NB4 (cell line): ENCODE measurements around the gene YEATS4.
"Not testable (repeated sequence)": the region's sequence is repeated elsewhere in the genome, so short reads cannot be mapped to it uniquely, and the experiment has no call there.

Experiments
- DNase-seq: peaks from one replicate; pipeline ENCODE4 v3.0.0; 2010; ENCODE audit warnings: low read depth
- H3K4me3 ChIP-seq: one replicate; pipeline ENCODE4 v1.5.1; 2011; ENCODE audit warnings: mild to moderate bottlenecking, low read depth, low read length, moderate library complexity
- MAX ChIP-seq: IDR thresholded peaks from 2 replicates; pipeline ENCODE4 v1.6.1; 2011; ENCODE audit warnings: low read depth, low read length
- MYC ChIP-seq: IDR thresholded peaks from 2 replicates; pipeline ENCODE4 v1.6.1; 2011; ENCODE audit warnings: low read depth, low read length
- POLR2A ChIP-seq: IDR thresholded peaks from 2 replicates; pipeline ENCODE4 v1.6.1; 2011; ENCODE audit warnings: mild to moderate bottlenecking; ENCODE audit not compliant: insufficient read length; ENCODE audit errors: extremely low read depth
- TF ChIP-seq, protein P1 (sequence below): IDR thresholded peaks from one replicate; pipeline ENCODE4 v1.5.1; 2012; ENCODE audit warnings: low read depth, low read length

YEATS4 gene

GRCh38 chr12:69359531-69360347 lies at the start of gene YEATS4:
Gene YEATS4 (plus strand): TSS chr12:69359743. CDS start chr12:69359973, 230 bp downstream.
- H3K4me3 ChIP-seq: peak within 1 kb of the TSS; percentile 90
- peak; percentile 97 for DNase-seq
- TF ChIP-seq MYC (peak; percentile 63), MAX (peak; percentile 49), POLR2A (peak; percentile 85)
- TF ChIP-seq, protein P1, sequence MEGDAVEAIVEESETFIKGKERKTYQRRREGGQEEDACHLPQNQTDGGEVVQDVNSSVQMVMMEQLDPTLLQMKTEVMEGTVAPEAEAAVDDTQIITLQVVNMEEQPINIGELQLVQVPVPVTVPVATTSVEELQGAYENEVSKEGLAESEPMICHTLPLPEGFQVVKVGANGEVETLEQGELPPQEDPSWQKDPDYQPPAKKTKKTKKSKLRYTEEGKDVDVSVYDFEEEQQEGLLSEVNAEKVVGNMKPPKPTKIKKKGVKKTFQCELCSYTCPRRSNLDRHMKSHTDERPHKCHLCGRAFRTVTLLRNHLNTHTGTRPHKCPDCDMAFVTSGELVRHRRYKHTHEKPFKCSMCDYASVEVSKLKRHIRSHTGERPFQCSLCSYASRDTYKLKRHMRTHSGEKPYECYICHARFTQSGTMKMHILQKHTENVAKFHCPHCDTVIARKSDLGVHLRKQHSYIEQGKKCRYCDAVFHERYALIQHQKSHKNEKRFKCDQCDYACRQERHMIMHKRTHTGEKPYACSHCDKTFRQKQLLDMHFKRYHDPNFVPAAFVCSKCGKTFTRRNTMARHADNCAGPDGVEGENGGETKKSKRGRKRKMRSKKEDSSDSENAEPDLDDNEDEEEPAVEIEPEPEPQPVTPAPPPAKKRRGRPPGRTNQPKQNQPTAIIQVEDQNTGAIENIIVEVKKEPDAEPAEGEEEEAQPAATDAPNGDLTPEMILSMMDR: no peak

GRCh38 chr12:69313209-69313608 lies 46.3 kb upstream of the YEATS4 start:
- no peak overlapping the region for H3K4me3 ChIP-seq
- TF ChIP-seq POLR2A (no peak), MAX (no peak), MYC (no peak)
- TF ChIP-seq, protein P1: no peak
- no peak for DNase-seq

GRCh38 chr12:69316784-69317183 lies 42.8 kb upstream of the YEATS4 start:
- not testable (repeated sequence) for DNase-seq

DNA sequence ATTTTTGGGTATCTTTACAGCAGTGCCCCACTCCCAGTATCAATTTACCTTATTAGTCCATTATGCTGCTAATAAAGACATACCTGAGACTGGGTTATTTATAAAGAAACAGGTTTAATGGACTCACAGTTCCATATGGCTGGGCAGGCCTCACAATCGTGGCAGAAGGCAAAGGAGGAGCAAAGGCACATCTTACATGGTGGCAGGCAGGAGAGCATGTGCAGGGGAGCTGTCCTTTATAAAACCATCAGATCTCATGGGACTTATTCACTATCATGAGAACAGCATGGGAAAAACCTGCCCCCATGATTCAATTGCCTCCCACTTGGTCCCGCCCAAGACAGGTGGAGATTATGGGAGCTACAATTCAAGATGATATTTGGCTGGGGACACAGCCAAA lies 42.3 kb upstream of the YEATS4 start:
- not testable (repeated sequence) for H3K4me3 ChIP-seq, DNase-seq

More at GRCh38 chr12:69316784-69317183, 42.8 kb upstream of the YEATS4 start:
- not testable (repeated sequence) for H3K4me3 ChIP-seq

- DNase-seq: no peak
- TF ChIP-seq MYC (no peak), MAX (no peak), POLR2A (no peak)
- TF ChIP-seq, protein P1: no peak
These were observed 41.3 kb upstream of the YEATS4 start for GRCh38 chr12:69318225-69318624.

DNA sequence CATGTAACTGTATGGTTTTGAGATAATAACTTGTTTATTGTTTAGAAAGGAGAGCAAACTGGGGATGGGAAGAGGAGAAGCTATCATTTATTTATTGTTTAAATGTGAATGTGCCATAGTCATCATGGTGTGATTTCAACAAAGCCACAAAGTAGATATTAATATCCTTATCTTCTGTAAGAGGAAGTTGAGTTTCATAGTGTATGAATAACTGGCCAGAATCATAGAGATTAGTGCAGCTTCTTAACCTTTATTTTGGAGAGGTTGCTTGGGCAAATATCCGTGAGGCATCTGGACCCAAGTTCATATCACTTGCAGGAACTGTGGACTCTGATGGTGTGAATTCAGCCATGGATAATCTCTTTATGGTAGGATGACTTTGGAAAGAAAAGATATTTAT lies 38.2 kb upstream of the YEATS4 start:
- peak; percentile 34 for DNase-seq
- H3K4me3 ChIP-seq: no peak overlapping the region
- TF ChIP-seq POLR2A (no peak), MAX (no peak), MYC (no peak)
- TF ChIP-seq, protein P1: no peak

More at GRCh38 chr12:69318225-69318624, 41.3 kb upstream of the YEATS4 start:
- H3K4me3 ChIP-seq: no peak overlapping the region

DNA sequence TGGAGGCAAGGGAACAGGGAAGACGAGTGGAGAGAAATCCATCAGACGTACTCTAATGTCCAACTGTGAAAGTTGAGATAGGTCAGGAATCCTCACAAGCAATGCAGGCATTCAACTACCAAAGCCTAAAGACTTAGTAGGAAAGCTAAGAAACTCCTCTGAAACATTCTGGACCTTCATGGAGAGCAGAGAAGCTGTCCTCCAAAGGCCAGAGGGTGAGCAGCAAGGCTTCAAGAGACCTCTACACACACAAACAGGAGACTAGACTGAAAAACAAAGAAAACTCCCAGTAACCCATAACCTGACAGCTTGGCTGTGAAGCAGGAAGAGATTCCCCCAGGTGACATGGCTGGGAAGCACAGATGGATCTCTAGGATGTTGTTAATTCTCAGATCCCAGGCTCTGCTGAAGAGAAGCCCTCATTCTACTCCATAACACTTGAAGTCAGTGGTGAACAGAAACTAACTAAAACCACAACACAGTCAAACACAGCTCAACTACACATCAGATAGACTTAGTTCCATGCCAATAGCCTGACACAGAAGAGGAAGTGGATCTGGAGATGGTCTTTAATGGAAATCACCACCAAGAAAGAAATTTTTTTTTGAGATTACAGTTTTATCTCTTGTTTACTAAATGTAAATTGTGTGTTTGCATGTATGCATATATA lies 34.6 kb upstream of the YEATS4 start:
- peak; percentile 66 for DNase-seq
- H3K4me3 ChIP-seq: no peak overlapping the region
- TF ChIP-seq POLR2A (no peak), MYC (no peak), MAX (no peak)
- TF ChIP-seq, protein P1: no peak
